ENCODE results near the gene PTPN11. TPM values are rescaled to one million over a fixed set of nuclear protein-coding genes. Genes with fewer than 3 reads are reported as not detected.
A peak's percentile ranks its signal among the peaks of the same experiment; 100 is the strongest.

Gene PTPN11
- total and polyA plus RNA-seq, 2 of the 13 experiments (the other 11 are each of a cell fraction or from before 2014, with no cell fraction given): 30.0 to 63.5 TPM

GRCh38 chr12:112418608-112419296, at the start of gene PTPN11 (continued):
- TF ChIP-seq MED13 (CRISPR knock-in tag; IDR thresholded peaks at IDR 0.05) (no peak), THAP9 (CRISPR knock-in tag; IDR thresholded peaks at IDR 0.05; ENCODE audit: borderline replicate concordance) (peak; percentile 75; the same call in 1 of the 2 replicates), TERF1 (CRISPR knock-in tag; IDR thresholded peaks at IDR 0.05) (no peak), ZNF138 (CRISPR knock-in tag; IDR thresholded peaks at IDR 0.05; ENCODE audit: low read depth) (no peak), ZKSCAN8 (CRISPR knock-in tag; IDR thresholded peaks at IDR 0.05; ENCODE audit: borderline replicate concordance) (no peak), ZNF430 (CRISPR knock-in tag; IDR thresholded peaks at IDR 0.05) (no peak), ZMYM3 (CRISPR knock-in tag; IDR thresholded peaks at IDR 0.05) (peak; percentile 49), ZNF563 (CRISPR knock-in tag; IDR thresholded peaks at IDR 0.05) (no peak), POGK (CRISPR knock-in tag; conservative IDR thresholded peaks at IDR 0.05) (peak; percentile 95), MAZ (IDR thresholded peaks at IDR 0.05; ENCODE audit: borderline replicate concordance, low read depth, low read length) (peak; percentile 100), MAZ (CRISPR knock-in tag; IDR thresholded peaks at IDR 0.05; ENCODE audit: low read depth) (peak; percentile 100), TEAD2 (CRISPR knock-in tag; IDR thresholded peaks at IDR 0.05) (no peak), ZNF232 (CRISPR knock-in tag; IDR thresholded peaks at IDR 0.05; ENCODE audit: borderline replicate concordance) (no peak; the same call in 1 of the 2 replicates), PRDM10 (CRISPR knock-in tag; IDR thresholded peaks at IDR 0.05; ENCODE audit: low read depth) (0 out of 2 replicates have a peak, but pooled peaks have one; percentile 24), EED (CRISPR knock-in tag; IDR thresholded peaks at IDR 0.05) (peak; percentile 51; the same call in 1 of the 2 replicates), ZNF143 (CRISPR knock-in tag; IDR thresholded peaks at IDR 0.05) (peak; percentile 69), ZNF503 (CRISPR knock-in tag; IDR thresholded peaks at IDR 0.05) (no peak)
